WTC11 (cell line): ENCODE measurements around the gene BCAS3. TPM values are rescaled to one million over a fixed set of nuclear protein-coding genes. Genes with fewer than 3 reads are reported as not detected.

ENCODE experiments used
- ATAC-seq: fragments of 200-7000 bp; cut with Tn5 transposase; 2 replicates; pipeline ENCODE4 v1.10.0; 2021; ENCODE audit warnings: mild to moderate bottlenecking, moderate library complexity
- CTCF ChIA-PET: fragments of 300-600 bp; sonication (Branson Sonifier 250); formaldehyde crosslinking; loops from one replicate; lab custom pipeline; 2021; ENCODE audit warnings: antibody characterized with exemption; lab: Charles Lee
- POLR2A ChIA-PET: fragments of 350-600 bp; sonication (Branson Sonifier 250); formaldehyde crosslinking; loops from one replicate; lab custom pipeline; 2021; ENCODE audit warnings: antibody characterized with exemption; lab: Charles Lee
- DNase-seq: peaks from one replicate; pipeline ENCODE4 v3.0.0; 2021; ENCODE audit warnings: low spot score
- H3K27ac Mint-ChIP-seq: 2 replicates; pipeline ENCODE4 v1.8.0; 2021; ENCODE audit warnings: mixed read lengths
- H3K27me3 Mint-ChIP-seq: 2 replicates; pipeline ENCODE4 v1.8.0; 2021; ENCODE audit warnings: low read depth, mild to moderate bottlenecking, moderate library complexity, mixed read lengths
- H3K36me3 Mint-ChIP-seq: 2 replicates; pipeline ENCODE4 v1.8.0; 2021; ENCODE audit warnings: mixed read lengths
- H3K4me1 Mint-ChIP-seq: 2 replicates; pipeline ENCODE4 v1.8.0; 2022; ENCODE audit warnings: mixed read lengths
- H3K4me3 Mint-ChIP-seq: 2 replicates; pipeline ENCODE4 v1.8.0; 2021; ENCODE audit warnings: mild to moderate bottlenecking, moderate library complexity, mixed read lengths
- H3K9me3 Mint-ChIP-seq: 2 replicates; pipeline ENCODE4 v1.8.0; 2021; ENCODE audit warnings: mixed read lengths
- ATF1 ChIP-seq: sonication (generic); formaldehyde crosslinking; IDR thresholded peaks from 2 replicates; pipeline ENCODE4 v1.8.1; 2023; ENCODE audit warnings: mild to moderate bottlenecking, moderate library complexity, missing genetic modification reagents
- CBFB ChIP-seq: sonication (generic); formaldehyde crosslinking; IDR thresholded peaks from 2 replicates; pipeline ENCODE4 v1.8.1; 2022; ENCODE audit warnings: mild to moderate bottlenecking, low read depth, missing genetic modification reagents
- FOXP1 ChIP-seq: sonication (generic); formaldehyde crosslinking; IDR thresholded peaks from 2 replicates; pipeline ENCODE4 v1.8.0; 2022; ENCODE audit warnings: missing genetic modification reagents, mild to moderate bottlenecking, moderate library complexity, borderline replicate concordance
- GRHL2 ChIP-seq: fragments of 250-450 bp; sonication (Bioruptor Pico); IDR thresholded peaks from 2 replicates; pipeline ENCODE4 v1.8.0; 2022; ENCODE audit warnings: mild to moderate bottlenecking, moderate library complexity; ENCODE audit not compliant: insufficient replicate concordance, severe bottlenecking
- MXD4 ChIP-seq: fragments of 250-450 bp; sonication (Bioruptor Pico); IDR thresholded peaks from 2 replicates; pipeline ENCODE4 v1.8.0; 2021; ENCODE audit warnings: mild to moderate bottlenecking, moderate library complexity, borderline replicate concordance
- NR1H2 ChIP-seq: sonication (generic); formaldehyde crosslinking; IDR thresholded peaks from 2 replicates; pipeline ENCODE4 v1.9.0; 2021; ENCODE audit warnings: mild to moderate bottlenecking, moderate library complexity, missing genetic modification reagents
- SP1 ChIP-seq: sonication (generic); formaldehyde crosslinking; conservative IDR thresholded peaks from 2 replicates; pipeline ENCODE4 v1.8.1; 2022; ENCODE audit warnings: missing genetic modification reagents
- ZNF232 ChIP-seq: sonication (generic); formaldehyde crosslinking; IDR thresholded peaks from 2 replicates; pipeline ENCODE4 v1.8.0; 2022; ENCODE audit warnings: mild to moderate bottlenecking, missing genetic modification reagents
- ZNF263 ChIP-seq: sonication (generic); formaldehyde crosslinking; IDR thresholded peaks from 2 replicates; pipeline ENCODE4 v1.8.1; 2022; ENCODE audit warnings: low read depth, mild to moderate bottlenecking, moderate library complexity, missing genetic modification reagents
- ZNF396 ChIP-seq: fragments of 250-450 bp; sonication (Bioruptor Pico); IDR thresholded peaks from 2 replicates; pipeline ENCODE4 v1.8.0; 2021; ENCODE audit warnings: mild to moderate bottlenecking, moderate library complexity, borderline replicate concordance
- ZNF671 ChIP-seq: fragments of 250-450 bp; sonication (Bioruptor Pico); IDR thresholded peaks from 2 replicates; pipeline ENCODE4 v1.8.0; 2021; ENCODE audit warnings: mild to moderate bottlenecking
- total RNA-seq: library from RNA; stranded (reverse); gene quantifications from 3 replicates; pipeline ENCODE4 v1.2.3, GENCODE V29; 2021
- TF ChIP-seq, protein P1 (sequence below): sonication (generic); formaldehyde crosslinking; IDR thresholded peaks from 2 replicates; pipeline ENCODE4 v1.8.1; 2023; ENCODE audit warnings: mild to moderate bottlenecking, moderate library complexity, missing genetic modification reagents
- TF ChIP-seq, protein P2 (sequence below): sonication (generic); formaldehyde crosslinking; IDR thresholded peaks from 2 replicates; pipeline ENCODE4 v1.8.0; 2022; ENCODE audit warnings: mild to moderate bottlenecking, missing genetic modification reagents
- TF ChIP-seq, protein P3 (sequence below): sonication (generic); formaldehyde crosslinking; IDR thresholded peaks from 2 replicates; pipeline ENCODE4 v1.8.1; 2022; ENCODE audit warnings: low read depth, missing genetic modification reagents, borderline replicate concordance

BCAS3 gene
- total RNA-seq, 1 experiment from 2014 or later: 15.5 TPM

DNA sequence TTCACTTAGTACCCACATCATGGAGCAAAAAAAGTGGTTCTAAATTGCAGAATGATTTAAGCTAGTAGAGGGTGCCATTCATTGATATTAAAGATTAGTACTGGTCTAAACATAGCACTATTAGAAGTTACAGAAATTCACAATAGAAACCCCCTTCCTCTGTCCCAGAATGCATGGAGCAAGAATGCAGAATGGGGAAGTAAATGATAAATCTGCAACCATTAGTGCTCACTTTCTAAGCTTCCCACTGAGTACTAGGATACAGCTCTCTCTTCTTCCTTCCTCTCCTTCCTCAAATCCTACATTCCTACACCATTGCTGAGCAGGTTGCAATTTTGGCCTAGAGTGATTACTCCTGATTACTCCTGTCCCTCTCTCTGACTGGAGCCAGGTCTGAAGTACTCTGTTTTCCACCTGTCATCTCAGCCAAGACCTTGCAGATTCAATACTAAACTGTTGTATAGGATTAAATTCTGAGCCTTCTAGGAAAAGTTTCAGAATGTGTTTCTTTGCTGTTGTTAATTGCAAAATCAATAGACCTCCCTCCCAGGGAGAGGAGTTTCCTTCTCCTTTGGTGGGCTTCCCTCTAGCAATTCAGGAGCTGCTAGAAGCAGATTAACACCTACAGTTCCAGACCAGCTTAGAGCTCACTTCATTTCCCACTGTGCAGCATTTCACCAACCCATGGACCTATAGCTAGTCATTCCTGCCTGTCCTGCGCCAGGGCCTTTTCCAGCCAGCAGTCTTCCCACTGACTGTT, 556.5 kb downstream of the BCAS3 start (continued):
- TF ChIP-seq, protein P1, sequence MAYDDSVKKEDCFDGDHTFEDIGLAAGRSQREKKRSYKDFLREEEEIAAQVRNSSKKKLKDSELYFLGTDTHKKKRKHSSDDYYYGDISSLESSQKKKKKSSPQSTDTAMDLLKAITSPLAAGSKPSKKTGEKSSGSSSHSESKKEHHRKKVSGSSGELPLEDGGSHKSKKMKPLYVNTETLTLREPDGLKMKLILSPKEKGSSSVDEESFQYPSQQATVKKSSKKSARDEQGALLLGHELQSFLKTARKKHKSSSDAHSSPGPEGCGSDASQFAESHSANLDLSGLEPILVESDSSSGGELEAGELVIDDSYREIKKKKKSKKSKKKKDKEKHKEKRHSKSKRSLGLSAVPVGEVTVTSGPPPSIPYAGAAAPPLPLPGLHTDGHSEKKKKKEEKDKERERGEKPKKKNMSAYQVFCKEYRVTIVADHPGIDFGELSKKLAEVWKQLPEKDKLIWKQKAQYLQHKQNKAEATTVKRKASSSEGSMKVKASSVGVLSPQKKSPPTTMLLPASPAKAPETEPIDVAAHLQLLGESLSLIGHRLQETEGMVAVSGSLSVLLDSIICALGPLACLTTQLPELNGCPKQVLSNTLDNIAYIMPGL (CRISPR knock-in tag): no peak
- TF ChIP-seq ZNF671 (no peak), ZNF232 (no peak), MXD4 (CRISPR knock-in tag) (no peak)
- TF ChIP-seq, protein P2, sequence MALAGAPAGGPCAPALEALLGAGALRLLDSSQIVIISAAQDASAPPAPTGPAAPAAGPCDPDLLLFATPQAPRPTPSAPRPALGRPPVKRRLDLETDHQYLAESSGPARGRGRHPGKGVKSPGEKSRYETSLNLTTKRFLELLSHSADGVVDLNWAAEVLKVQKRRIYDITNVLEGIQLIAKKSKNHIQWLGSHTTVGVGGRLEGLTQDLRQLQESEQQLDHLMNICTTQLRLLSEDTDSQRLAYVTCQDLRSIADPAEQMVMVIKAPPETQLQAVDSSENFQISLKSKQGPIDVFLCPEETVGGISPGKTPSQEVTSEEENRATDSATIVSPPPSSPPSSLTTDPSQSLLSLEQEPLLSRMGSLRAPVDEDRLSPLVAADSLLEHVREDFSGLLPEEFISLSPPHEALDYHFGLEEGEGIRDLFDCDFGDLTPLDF (CRISPR knock-in tag): no peak

DNA sequence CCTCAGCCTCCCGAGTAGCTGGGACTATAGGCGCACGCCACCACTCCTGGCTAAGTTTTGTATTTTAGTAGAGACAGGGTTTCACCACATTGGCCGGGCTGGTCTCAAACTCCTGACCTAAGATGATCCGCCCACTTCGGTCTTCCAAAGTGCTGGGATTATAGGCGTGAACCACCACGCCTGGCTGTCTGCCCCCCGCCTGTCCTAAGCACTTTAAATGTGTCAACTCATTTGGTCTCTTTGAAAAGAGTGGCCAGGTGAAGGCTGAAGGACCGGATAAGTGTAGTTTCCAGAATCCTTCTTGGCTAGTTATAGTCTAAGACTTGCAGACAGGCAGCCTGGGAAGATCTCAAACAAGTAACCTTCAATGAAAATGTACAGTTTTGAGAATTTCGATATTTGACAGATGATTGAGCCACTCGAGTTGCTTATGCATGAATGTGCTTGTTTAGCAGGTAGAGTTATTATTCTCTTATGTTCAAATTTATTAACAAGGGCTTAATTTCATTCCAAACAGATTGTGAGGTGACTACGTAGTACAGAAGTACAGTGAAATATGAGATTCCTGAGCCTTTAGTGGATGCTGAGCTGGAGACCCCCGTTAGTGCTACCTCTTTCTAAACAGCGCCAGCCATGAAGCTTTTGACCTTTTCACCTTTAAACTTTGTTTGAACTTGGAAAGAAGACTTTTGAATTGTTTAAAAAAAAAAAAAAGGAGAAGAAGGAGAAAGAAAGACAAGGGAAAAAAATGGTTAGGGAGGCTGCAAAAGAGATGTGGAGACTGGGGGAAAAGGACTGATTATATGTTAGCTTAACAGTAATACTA, 557.6 kb downstream of the BCAS3 start:
- POLR2A ChIA-PET: interaction anchor here (0.6 kb wide), 1 partner anchor 89 kb away, joined by 3 read pairs; no protein-coding TSS in a partner anchor
- Mint-ChIP-seq H3K4me3 (no peak overlapping the region), H3K9me3 (peaks cover 7% of the 10 kb centered on the region; the same call in 1 of the 2 replicates), H3K4me1 (peaks cover 29% of the 10 kb centered on the region), H3K27ac (no peak overlapping the region), H3K27me3 (no peaks in the 10 kb centered on the region; the same call in 1 of the 2 replicates), H3K36me3 (peaks cover 4% of the 10 kb centered on the region)
- no peak; the same call in 1 of the 2 replicates for ATAC-seq
- no peak for DNase-seq
- TF ChIP-seq ATF1 (CRISPR knock-in tag) (no peak), ZNF396 (CRISPR knock-in tag) (no peak), FOXP1 (CRISPR knock-in tag) (no peak), SP1 (no peak), NR1H2 (CRISPR knock-in tag) (no peak), CBFB (CRISPR knock-in tag) (no peak), ZNF263 (CRISPR knock-in tag) (no peak)
- TF ChIP-seq, protein P3, sequence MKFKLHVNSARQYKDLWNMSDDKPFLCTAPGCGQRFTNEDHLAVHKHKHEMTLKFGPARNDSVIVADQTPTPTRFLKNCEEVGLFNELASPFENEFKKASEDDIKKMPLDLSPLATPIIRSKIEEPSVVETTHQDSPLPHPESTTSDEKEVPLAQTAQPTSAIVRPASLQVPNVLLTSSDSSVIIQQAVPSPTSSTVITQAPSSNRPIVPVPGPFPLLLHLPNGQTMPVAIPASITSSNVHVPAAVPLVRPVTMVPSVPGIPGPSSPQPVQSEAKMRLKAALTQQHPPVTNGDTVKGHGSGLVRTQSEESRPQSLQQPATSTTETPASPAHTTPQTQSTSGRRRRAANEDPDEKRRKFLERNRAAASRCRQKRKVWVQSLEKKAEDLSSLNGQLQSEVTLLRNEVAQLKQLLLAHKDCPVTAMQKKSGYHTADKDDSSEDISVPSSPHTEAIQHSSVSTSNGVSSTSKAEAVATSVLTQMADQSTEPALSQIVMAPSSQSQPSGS (CRISPR knock-in tag): no peak
- CTCF ChIA-PET: interaction anchor here (1.0 to 2.5 kb wide), 3 partner anchors 52 to 124 kb away, joined by 3 to 8 read pairs (median 4); no protein-coding TSS in a partner anchor

DNA sequence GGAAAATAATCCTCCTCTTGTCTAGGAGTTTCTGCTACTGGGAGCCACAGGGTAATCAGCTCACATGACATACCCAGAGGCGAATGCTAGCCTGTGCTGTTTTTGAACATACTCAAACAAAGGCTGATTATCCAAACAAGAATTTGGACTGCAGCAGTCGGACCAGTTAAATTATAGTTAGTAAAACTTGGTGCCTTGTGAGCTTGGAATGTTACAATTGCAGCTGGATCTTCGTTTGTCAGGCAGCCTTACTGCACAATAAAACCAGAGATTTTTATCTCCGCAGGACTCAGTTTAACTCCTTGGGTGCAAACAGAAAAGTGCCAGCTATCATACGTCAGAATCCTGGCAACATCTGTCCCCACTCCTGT, 558.2 kb downstream of the BCAS3 start:
- TF ChIP-seq GRHL2 (CRISPR knock-in tag): no peak
- ChIA-PET POLR2A (no interaction called here), CTCF (interaction anchor here (1.0 kb wide), 1 partner anchor 114 kb away, joined by 4 read pairs; no protein-coding TSS in a partner anchor)
- Mint-ChIP-seq H3K27me3 (no peaks in the 10 kb centered on the region; the same call in 1 of the 2 replicates), H3K27ac (no peak overlapping the region), H3K36me3 (peaks cover 4% of the 10 kb centered on the region), H3K4me3 (no peak overlapping the region), H3K4me1 (peaks cover 31% of the 10 kb centered on the region), H3K9me3 (peaks cover 7% of the 10 kb centered on the region; the same call in 1 of the 2 replicates)
- no peak for ATAC-seq
- no peak for DNase-seq
